Pancreas (tissue), 10 donors: ENCODE results near the gene LYPD6B. TPM values are rescaled to one million over a fixed set of nuclear protein-coding genes. Genes with fewer than 3 reads are reported as not detected.
A peak's percentile ranks its signal among the peaks of the same experiment; 100 is the strongest.
"Not testable (repeated sequence)": the region's sequence is repeated elsewhere in the genome, so short reads cannot be mapped to it uniquely, and the experiment has no call there.

Source experiments
- ATAC-seq, 4 donors: fragments of 200-7000 bp; cut with Tn5 transposase; one replicate each; pipeline versions ENCODE4 v1.8.0 to v1.9.1; 2020; ENCODE audit warnings: mild to moderate bottlenecking in 4 of 4, moderate library complexity in 4 of 4
- DNase-seq, 6 donors: peaks; one replicate each; pipeline ENCODE4 v3.0.0-alpha.2; 2020
- FAIRE-seq: peaks from 2 replicates; lab custom pipeline; 2012; peaks lifted over from hg19 to GRCh38; lab: Jason Lieb, UNC
- H3K27ac ChIP-seq, 4 donors: fragments of 200-600 bp; sonication (generic); 1 replicate in 3 of 4; 2 replicates in 1 of 4; pipeline versions ENCODE4 v1.5.0 to v1.8.0; 2020
- H3K27me3 ChIP-seq, 4 donors: fragments of 200-600 bp; one replicate each; pipeline ENCODE4 v1.8.0; 2021
- H3K36me3 ChIP-seq, 3 donors: fragments of 200-600 bp; sonication (generic) in 1 of 3; one replicate each; pipeline versions ENCODE4 v1.5.0 to v1.8.0; 2020 to 2021
- H3K4me1 ChIP-seq, 3 donors: fragments of 200-600 bp; one replicate each; pipeline ENCODE4 v1.8.0; 2021
- H3K4me3 ChIP-seq, 4 donors: fragments of 200-600 bp; sonication (generic) in 2 of 4; one replicate each; pipeline versions ENCODE4 v1.5.0 to v1.8.0; 2020 to 2021
- H3K9me3 ChIP-seq, 4 donors: fragments of 200-600 bp; one replicate each; pipeline ENCODE4 v1.8.0; 2021
- CTCF ChIP-seq, 4 donors: fragments of 200-600 bp; sonication (generic) in 3 of 4; IDR thresholded peaks; one replicate each; pipeline versions ENCODE4 v1.5.0 to v1.8.0; 2021; ENCODE audit warnings: antibody characterized with exemption in 4 of 4
- WGBS, 2 donors: extraction: QIAGEN DNeasy Blood & Tissue Kit; methylation state at CpG; one replicate each; pipeline ENCODE4 v1.1.7; 2013; 5-methylcytosine and 5-hydroxymethylcytosine counted together
- intact Hi-C, 3 donors: fragments of 100-400 bp; cut with DNase I; formaldehyde crosslinking; loops; one replicate each; pipeline versions ENCODE4 v1.11.1 to v1.14.2; 2022
- polyA plus RNA-seq, 2 donors: library from polyadenylated mRNA; stranded (reverse); fragments of 200-250 nt; gene quantifications; one replicate each; pipeline ENCODE4 v1.2.3, GENCODE V29; 2013
- total RNA-seq, 6 donors: library from RNA; stranded (reverse); fragmentation: NEBNext Ultra II Directional in 4 of 6; extraction: Animal tissue kit (Norgen Biotek cat#: 25700) in 4 of 6; gene quantifications; one replicate each; pipeline versions ENCODE4 v1.2.1 to v1.2.4, GENCODE V29; 2021 to 2023
- donor health status: healthy with polysubstance abuse.
- donor health status: DM: no; HTN: no; CAD: no; lungs with moderate emphysema.
- donor health status: DM: no; HTN: no; CAD: no.
- donor health status: control.
- donor health status: control.
- donor health status: Bipolar disorder and iron deficiency.
- donor health status: DM: yes; HTN: yes; CAD: no.
- donor health status: DM: no; HTN: no; CAD: no.
- donor health status: DM: no; HTN: no; CAD: no.
- donor health status: DM: yes; HTN: yes; CAD: no.

Gene LYPD6B
- total and polyA plus RNA-seq, 8 donors, result 3.0 to 8.1 (median 4.6) TPM

GRCh38 chr2:149235816-149236375, 197.4 kb downstream of the LYPD6B start:
- peaks cover 0 to 12% (median 9%) of the 10 kb centered on the region in 3 donors for H3K4me1 ChIP-seq
- intact Hi-C loops, result no loop called here
- no peak for FAIRE-seq

DNA sequence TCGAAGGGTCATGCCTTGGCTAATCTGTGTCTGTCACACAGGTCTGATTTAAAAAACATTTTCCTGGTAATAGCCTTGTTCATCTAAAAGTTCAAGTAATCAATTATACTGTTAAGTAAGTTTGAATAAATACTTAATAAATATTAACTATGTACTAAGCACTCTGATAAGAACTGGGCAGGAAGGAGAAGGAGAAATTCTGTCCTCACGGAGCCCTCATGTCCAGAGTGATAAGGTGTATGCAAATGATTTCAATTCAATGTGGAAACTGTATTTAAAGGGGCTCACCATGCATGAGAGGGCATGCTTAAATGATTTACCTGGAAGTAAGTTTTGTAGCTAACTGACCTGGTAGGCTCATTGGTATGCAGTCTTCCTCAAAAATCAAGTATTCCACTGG, 197.9 kb downstream of the LYPD6B start:
- intact Hi-C loops, result no loop called here
- FAIRE-seq (no peak), ATAC-seq (peak; percentile 40 to 73 (median 48)), DNase-seq (no peak)
- TF ChIP-seq CTCF (IDR thresholded peaks at IDR 0.05), result no peak
- no peaks in the 10 kb centered on the region for H3K36me3 ChIP-seq
- WGBS, 2 donors, result 10 to 16% methylated on average over 2 of the region's 2 CpGs
- no peak overlapping the region for H3K4me3 ChIP-seq
- H3K27ac ChIP-seq, result no peak overlapping the region
- H3K27me3 ChIP-seq, result no peaks in the 10 kb centered on the region
- H3K4me1 ChIP-seq, result peaks cover 0 to 12% (median 9%) of the 10 kb centered on the region in 3 donors
- no peaks in the 10 kb centered on the region for H3K9me3 ChIP-seq

More at GRCh38 chr2:149235816-149236375, 197.4 kb downstream of the LYPD6B start:
- Histone ChIP-seq H3K36me3 (no peaks in the 10 kb centered on the region), H3K9me3 (no peaks in the 10 kb centered on the region), H3K27me3 (no peaks in the 10 kb centered on the region), H3K27ac (no peak overlapping the region), H3K4me3 (no peak overlapping the region)
- no peak for TF ChIP-seq CTCF (IDR thresholded peaks at IDR 0.05)
- 30 to 38% methylated on average over 3 of the region's 3 CpGs for WGBS, 2 donors
- DNase-seq, result no peak
- peak in 1 of 4 donors; percentile 14 for ATAC-seq

- no peak for TF ChIP-seq CTCF (IDR thresholded peaks at IDR 0.05)
- H3K4me1 ChIP-seq, result no peaks in the 10 kb centered on the region
- H3K4me3 ChIP-seq, result no peak overlapping the region
- intact Hi-C loops, result no loop called here
- no peaks in the 10 kb centered on the region for H3K36me3 ChIP-seq
- no peaks in the 10 kb centered on the region for H3K9me3 ChIP-seq
- 86 to 89% methylated on average over 3 of the region's 3 CpGs for WGBS, 2 donors
- H3K27ac ChIP-seq, result no peak overlapping the region
- no peak for DNase-seq
- FAIRE-seq, result no peak
- ATAC-seq, result no peak
- H3K27me3 ChIP-seq, result no peaks in the 10 kb centered on the region
These were observed 207.7 kb downstream of the LYPD6B start for GRCh38 chr2:149246186-149246585.

DNA sequence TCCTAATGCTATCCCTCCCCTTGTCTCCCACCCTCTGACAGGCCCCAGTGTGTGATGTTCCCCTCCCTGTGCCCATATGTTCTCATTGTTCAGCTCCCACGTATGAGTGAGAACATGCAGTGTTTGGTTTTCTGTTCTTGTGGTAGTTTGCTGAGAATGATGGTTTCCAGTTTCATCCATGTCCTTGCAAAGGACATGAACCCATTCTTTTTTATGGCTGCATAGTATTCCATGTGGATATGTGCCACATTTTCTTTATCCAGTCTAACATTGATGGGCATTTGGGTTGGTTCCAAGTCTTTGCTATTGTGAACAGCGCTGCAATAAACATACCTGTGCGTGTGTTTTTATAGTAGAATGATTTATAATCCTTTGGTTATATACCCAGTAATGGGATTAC, 212.9 kb downstream of the LYPD6B start:
- ATAC-seq, FAIRE-seq, DNase-seq, H3K27ac ChIP-seq, intact Hi-C loops, H3K9me3 ChIP-seq, H3K4me1 ChIP-seq, H3K36me3 ChIP-seq, H3K4me3 ChIP-seq, H3K27me3 ChIP-seq: not testable (repeated sequence)
- WGBS, 2 donors, result 87 to 89% methylated on average over 3 of the region's 3 CpGs

GRCh38 chr2:149256877-149257276, 218.4 kb downstream of the LYPD6B start:
- H3K4me1 ChIP-seq, H3K9me3 ChIP-seq, H3K36me3 ChIP-seq, H3K27me3 ChIP-seq, H3K27ac ChIP-seq, FAIRE-seq, ATAC-seq, intact Hi-C loops, DNase-seq, H3K4me3 ChIP-seq: not testable (repeated sequence)
- 70 to 76% methylated on average over 3 of the region's 3 CpGs for WGBS, 2 donors

DNA sequence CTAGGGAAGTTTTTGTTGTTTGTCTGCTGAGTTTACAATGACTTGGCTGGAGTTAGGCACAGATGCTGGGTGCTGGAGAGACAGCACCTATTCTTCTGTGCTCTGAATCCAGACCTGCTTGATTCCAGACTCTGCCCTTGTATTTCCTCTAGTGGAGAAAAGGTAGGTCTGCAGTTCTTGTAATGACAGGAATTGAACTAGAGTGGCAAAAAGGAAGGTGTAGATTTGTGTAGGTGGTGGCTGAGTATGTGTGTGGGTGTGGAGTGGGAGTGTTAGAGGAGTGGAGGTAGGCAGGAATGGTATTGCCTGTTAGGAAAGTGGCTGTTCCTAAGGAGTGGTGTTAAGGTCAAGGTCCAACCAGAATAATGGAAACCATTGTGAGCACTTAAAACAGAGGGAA, 220.0 kb downstream of the LYPD6B start:
- Histone ChIP-seq H3K9me3 (no peaks in the 10 kb centered on the region), H3K27me3 (no peaks in the 10 kb centered on the region), H3K4me3 (no peak overlapping the region), H3K4me1 (no peaks in the 10 kb centered on the region), H3K27ac (no peak overlapping the region), H3K36me3 (no peaks in the 10 kb centered on the region)
- ATAC-seq (no peak), FAIRE-seq (no peak), DNase-seq (no peak)
- TF ChIP-seq CTCF (IDR thresholded peaks at IDR 0.05), result no peak
- intact Hi-C loops, result no loop called here
